ENCODE data around the gene KCNJ2.

- no peak for TF ChIP-seq CTCF (IDR thresholded peaks at IDR 0.05)
- TF ChIP-seq POLR2AphosphoS5 (IDR thresholded peaks at IDR 0.05; ENCODE audit: low read depth, low read length), result no peak
- TF ChIP-seq, protein P1, sequence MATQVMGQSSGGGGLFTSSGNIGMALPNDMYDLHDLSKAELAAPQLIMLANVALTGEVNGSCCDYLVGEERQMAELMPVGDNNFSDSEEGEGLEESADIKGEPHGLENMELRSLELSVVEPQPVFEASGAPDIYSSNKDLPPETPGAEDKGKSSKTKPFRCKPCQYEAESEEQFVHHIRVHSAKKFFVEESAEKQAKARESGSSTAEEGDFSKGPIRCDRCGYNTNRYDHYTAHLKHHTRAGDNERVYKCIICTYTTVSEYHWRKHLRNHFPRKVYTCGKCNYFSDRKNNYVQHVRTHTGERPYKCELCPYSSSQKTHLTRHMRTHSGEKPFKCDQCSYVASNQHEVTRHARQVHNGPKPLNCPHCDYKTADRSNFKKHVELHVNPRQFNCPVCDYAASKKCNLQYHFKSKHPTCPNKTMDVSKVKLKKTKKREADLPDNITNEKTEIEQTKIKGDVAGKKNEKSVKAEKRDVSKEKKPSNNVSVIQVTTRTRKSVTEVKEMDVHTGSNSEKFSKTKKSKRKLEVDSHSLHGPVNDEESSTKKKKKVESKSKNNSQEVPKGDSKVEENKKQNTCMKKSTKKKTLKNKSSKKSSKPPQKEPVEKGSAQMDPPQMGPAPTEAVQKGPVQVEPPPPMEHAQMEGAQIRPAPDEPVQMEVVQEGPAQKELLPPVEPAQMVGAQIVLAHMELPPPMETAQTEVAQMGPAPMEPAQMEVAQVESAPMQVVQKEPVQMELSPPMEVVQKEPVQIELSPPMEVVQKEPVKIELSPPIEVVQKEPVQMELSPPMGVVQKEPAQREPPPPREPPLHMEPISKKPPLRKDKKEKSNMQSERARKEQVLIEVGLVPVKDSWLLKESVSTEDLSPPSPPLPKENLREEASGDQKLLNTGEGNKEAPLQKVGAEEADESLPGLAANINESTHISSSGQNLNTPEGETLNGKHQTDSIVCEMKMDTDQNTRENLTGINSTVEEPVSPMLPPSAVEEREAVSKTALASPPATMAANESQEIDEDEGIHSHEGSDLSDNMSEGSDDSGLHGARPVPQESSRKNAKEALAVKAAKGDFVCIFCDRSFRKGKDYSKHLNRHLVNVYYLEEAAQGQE (IDR thresholded peaks at IDR 0.05; ENCODE audit: insufficient read depth in 1 of 2, low read depth in 2 of 2, low read length in 1 of 2), result no peak
- no peak for TF ChIP-seq SIN3A (IDR thresholded peaks at IDR 0.05; ENCODE audit: borderline replicate concordance, insufficient read depth, low read depth, low read length)
- TF ChIP-seq TCF7L2 (IDR thresholded peaks at IDR 0.05; ENCODE audit: low read depth, low read length), result no peak
Observed at GRCh38 chr17:70172449-70172848, 3.1 kb downstream of the KCNJ2 start.
